ENCODE measurements around the gene FBLN2. TPM values are rescaled to one million over a fixed set of nuclear protein-coding genes. Genes with fewer than 3 reads are reported as not detected.
"Not testable (repeated sequence)": the region's sequence is repeated elsewhere in the genome, so short reads cannot be mapped to it uniquely, and the experiment has no call there.

The FBLN2 gene
- total RNA-seq, 4 donors from 2014 or later = 6.3 to 122 (median 25.7) TPM

DNA sequence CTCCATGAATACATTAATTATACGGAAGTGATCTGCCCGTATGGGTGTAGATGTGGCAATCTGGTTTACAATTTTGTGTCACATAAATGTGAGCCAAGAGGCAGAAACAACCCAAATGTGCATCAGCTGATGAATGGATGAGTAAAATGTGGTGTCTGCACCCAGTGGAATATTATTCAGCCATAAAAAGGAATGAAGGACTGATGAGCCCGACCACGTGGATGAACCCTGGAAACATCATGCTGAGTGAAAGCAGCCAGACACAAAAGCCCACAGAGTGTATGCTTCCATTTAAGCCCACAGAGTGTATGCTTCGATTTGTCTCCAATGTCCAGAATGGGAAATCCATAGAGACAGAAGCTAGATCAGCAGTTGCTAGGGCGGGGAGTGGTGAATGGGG is 27.6 kb upstream of the FBLN2 start:
- H3K27me3 ChIP-seq = peaks cover 0 to 9% (median 0%) of the 10 kb centered on the region in 4 donors
- no peaks in the 10 kb centered on the region for H3K9me3 ChIP-seq
- H3K4me1 ChIP-seq = peaks cover 5 to 44% (median 15%) of the 10 kb centered on the region in 3 donors
- no peak overlapping the region for H3K27ac ChIP-seq
- H3K4me3 ChIP-seq = no peak overlapping the region
- no peaks in the 10 kb centered on the region for H3K36me3 ChIP-seq
- intact Hi-C loops (cut with DNase I) = no loop called here
- TF ChIP-seq, protein P1, sequence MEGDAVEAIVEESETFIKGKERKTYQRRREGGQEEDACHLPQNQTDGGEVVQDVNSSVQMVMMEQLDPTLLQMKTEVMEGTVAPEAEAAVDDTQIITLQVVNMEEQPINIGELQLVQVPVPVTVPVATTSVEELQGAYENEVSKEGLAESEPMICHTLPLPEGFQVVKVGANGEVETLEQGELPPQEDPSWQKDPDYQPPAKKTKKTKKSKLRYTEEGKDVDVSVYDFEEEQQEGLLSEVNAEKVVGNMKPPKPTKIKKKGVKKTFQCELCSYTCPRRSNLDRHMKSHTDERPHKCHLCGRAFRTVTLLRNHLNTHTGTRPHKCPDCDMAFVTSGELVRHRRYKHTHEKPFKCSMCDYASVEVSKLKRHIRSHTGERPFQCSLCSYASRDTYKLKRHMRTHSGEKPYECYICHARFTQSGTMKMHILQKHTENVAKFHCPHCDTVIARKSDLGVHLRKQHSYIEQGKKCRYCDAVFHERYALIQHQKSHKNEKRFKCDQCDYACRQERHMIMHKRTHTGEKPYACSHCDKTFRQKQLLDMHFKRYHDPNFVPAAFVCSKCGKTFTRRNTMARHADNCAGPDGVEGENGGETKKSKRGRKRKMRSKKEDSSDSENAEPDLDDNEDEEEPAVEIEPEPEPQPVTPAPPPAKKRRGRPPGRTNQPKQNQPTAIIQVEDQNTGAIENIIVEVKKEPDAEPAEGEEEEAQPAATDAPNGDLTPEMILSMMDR (IDR thresholded peaks at IDR 0.05) = no peak
- TF ChIP-seq POLR2A (IDR thresholded peaks at IDR 0.05) = no peak
- no peak for DNase-seq
- 57 to 62% methylated on average over 6 of the region's 6 CpGs for WGBS, 2 donors

DNA sequence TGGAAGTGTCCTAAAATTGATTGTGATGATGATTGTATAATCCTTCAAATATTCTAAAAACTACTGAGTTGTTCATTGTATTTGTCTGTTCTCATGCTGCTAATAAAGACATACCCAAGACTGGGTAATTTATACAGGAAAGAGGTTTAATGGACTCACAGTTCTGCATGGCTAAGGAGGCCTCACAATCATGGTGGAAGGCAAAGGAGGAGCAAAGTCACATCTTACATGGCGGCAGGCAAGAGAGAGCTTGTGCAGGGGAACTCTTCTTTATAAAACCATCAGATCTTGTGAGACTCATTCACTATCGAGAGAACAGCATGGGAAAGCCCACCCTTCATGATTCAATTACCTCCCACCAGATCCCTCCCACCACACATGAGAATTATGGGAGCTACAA is 27.2 kb upstream of the FBLN2 start:
- peaks cover 6 to 46% (median 14%) of the 10 kb centered on the region in 3 donors for H3K4me1 ChIP-seq
- H3K36me3 ChIP-seq; H3K9me3 ChIP-seq; H3K27me3 ChIP-seq; H3K4me3 ChIP-seq; H3K27ac ChIP-seq; intact Hi-C loops (cut with DNase I); DNase-seq: not testable (repeated sequence)
- 93 to 97% methylated on average over 2 of the region's 2 CpGs for WGBS, 2 donors

DNA sequence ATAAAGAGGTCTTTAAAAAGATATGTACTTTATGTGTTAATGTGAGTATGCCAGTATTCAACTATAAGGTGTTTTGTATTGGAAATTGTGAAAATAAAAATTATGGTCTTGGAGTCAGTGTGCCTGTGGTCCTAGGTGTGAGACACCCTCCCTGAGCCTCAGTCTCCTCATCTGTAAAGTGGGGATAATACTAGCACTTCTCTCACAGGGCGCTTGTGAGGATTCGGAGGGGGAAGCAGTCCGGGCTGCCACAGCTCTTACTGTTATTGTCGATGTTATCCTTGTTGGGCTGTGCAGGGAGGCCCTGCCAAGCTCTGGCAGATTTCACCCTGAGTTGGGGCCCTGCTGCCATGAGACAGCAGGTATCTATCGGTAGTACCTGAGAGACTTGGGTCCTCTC is 26.7 kb upstream of the FBLN2 start:
- no peak overlapping the region for H3K27ac ChIP-seq
- H3K4me1 ChIP-seq = peaks cover 6 to 43% (median 14%) of the 10 kb centered on the region in 3 donors
- 90 to 94% methylated on average over 2 to 5 of the region's 5 CpGs for WGBS, 2 donors
- DNase-seq = no peak
- no peaks in the 10 kb centered on the region for H3K9me3 ChIP-seq
- peaks cover 0 to 9% (median 0%) of the 10 kb centered on the region in 4 donors for H3K27me3 ChIP-seq
- intact Hi-C loops (cut with DNase I) = no loop called here
- H3K36me3 ChIP-seq = no peaks in the 10 kb centered on the region
- no peak overlapping the region for H3K4me3 ChIP-seq
- no peak for TF ChIP-seq POLR2A (IDR thresholded peaks at IDR 0.05)
- TF ChIP-seq, protein P1 (IDR thresholded peaks at IDR 0.05) = no peak

DNA sequence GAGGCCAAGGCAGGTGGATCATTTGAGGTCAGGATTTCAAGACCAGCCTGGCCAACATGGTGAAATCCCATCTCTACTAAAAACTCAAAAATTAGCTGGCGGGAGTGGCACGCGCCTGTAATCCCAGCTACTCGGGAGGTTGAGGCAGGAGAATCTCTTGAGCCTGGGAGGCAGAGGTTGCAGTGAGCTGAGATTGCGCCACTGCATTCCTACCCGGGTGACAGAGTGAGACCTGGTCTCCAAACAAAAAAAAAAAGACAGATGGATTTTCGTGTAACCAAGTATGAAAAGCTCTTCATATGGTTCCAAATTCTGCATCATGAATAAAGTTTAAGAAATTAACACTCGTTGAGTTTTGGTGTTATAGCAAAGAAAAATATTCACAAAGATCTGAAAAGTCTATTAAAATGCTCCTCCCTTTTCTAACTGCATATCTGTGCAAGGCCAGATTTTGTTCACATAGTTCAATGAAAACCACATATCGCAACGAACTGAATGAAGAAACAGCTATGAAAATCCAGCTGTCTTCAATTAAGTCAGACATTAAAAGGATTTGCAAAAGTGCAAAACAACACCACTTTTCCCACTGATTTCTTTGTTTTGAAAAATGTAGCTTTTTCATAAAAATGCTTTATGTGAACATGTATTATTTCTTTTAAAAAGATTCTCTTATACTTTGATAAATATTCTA is 23.8 kb upstream of the FBLN2 start:
- Histone ChIP-seq H3K4me1 (peaks cover 6 to 38% (median 8%) of the 10 kb centered on the region in 3 donors), H3K4me3 (no peak overlapping the region), H3K36me3 (no peaks in the 10 kb centered on the region), H3K9me3 (no peaks in the 10 kb centered on the region), H3K27me3 (peaks cover 0 to 13% (median 0%) of the 10 kb centered on the region in 4 donors), H3K27ac (peak overlapping the region in 3 of 4 donors; percentile 10 to 77 (median 63))
- no peak for DNase-seq
- intact Hi-C loops (cut with DNase I) = no loop called here
- TF ChIP-seq, protein P1 (IDR thresholded peaks at IDR 0.05) = no peak
- no peak for TF ChIP-seq POLR2A (IDR thresholded peaks at IDR 0.05)
- 69 to 72% methylated on average over 10 of the region's 10 CpGs for WGBS, 2 donors

DNA sequence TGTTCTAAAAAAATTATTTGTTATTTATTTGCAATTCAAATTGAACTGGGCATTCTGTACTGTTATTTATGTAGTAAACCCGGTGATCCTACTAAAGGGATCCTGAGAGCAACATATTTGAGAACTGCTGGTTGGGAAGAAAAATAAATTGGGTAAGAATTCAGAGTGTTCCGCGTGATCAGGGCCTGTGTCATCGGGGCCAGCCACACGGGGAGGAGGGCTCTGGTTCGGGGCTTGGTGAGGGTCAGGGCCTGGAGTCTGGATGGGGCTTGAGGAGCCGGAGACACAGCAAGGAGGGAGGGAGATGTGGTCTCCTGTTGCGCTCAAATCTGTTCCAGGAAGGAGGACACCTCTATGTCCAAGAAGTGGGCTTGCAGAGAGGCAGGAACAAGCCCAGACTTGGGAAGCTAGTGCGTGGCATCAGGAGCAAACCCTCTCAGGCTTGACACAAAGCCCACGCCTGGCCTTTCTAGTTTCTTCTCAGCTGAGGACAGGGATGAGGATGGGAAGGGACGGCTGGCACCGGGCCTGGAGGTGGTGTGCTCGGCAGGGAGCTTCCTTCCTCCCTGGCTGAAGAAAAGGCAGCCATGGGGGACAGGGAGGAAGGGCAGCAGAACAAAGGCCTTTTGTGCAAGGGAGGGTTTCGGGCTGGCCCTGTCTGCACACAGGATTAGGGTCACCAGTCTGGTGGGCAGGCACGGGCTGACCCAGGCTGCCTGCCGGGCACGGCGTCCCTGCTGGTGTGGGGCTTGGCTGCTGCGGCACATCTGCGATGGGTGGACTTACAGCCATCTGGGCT is 22.9 kb upstream of the FBLN2 start:
- Histone ChIP-seq H3K4me1 (peaks cover 6 to 47% (median 11%) of the 10 kb centered on the region in 3 donors), H3K27me3 (peaks cover 0 to 13% (median 0%) of the 10 kb centered on the region in 4 donors), H3K9me3 (no peaks in the 10 kb centered on the region), H3K36me3 (no peaks in the 10 kb centered on the region), H3K4me3 (no peak overlapping the region), H3K27ac (peak overlapping the region; percentile 14 to 81 (median 70))
- DNase-seq = no peak
- TF ChIP-seq POLR2A (IDR thresholded peaks at IDR 0.05) = no peak
- TF ChIP-seq, protein P1 (IDR thresholded peaks at IDR 0.05) = no peak
- WGBS, 2 donors = 61 to 66% methylated on average over 11 to 12 of the region's 20 CpGs
- intact Hi-C loops (cut with DNase I) = no loop called here
